Activated naive CD4-positive, alpha-beta T cell treated with anti-CD3 and anti-CD28 coated beads for 36 hours (primary cell): ENCODE data around the gene VEZF1. TPM values are rescaled to one million over a fixed set of nuclear protein-coding genes. Genes with fewer than 3 reads are reported as not detected.
A peak's percentile ranks its signal among the peaks of the same experiment; 100 is the strongest.
"Not testable (repeated sequence)": the region's sequence is repeated elsewhere in the genome, so short reads cannot be mapped to it uniquely, and the experiment has no call there.

Source experiments
- CTCF ChIA-PET: fragments of 350-600 bp; sonication (Branson Sonifier 250); formaldehyde crosslinking; loops from one replicate; lab custom pipeline; 2021; ENCODE audit warnings: antibody characterized with exemption; lab: Charles Lee
- DNase-seq: peaks from one replicate; pipeline ENCODE4 v3.0.0-alpha.2; 2020
- H3K27ac Mint-ChIP-seq: one replicate; pipeline ENCODE4 v1.8.0; 2021; ENCODE audit warnings: mild to moderate bottlenecking, mixed read lengths
- H3K27me3 Mint-ChIP-seq: one replicate; pipeline ENCODE4 v1.8.0; 2021; ENCODE audit warnings: low read depth, mixed read lengths
- H3K36me3 Mint-ChIP-seq: one replicate; pipeline ENCODE4 v1.8.0; 2021; ENCODE audit warnings: low read depth, mixed read lengths
- H3K4me1 Mint-ChIP-seq: one replicate; pipeline ENCODE4 v1.8.0; 2021; ENCODE audit warnings: low read depth, mixed read lengths
- H3K4me3 Mint-ChIP-seq: one replicate; pipeline ENCODE4 v1.8.0; 2021; ENCODE audit warnings: mild to moderate bottlenecking, moderate library complexity, mixed read lengths
- H3K9me3 Mint-ChIP-seq: one replicate; pipeline ENCODE4 v1.8.0; 2021; ENCODE audit warnings: mixed read lengths
- intact Hi-C: fragments of 100-400 bp; cut with micrococcal nuclease; formaldehyde crosslinking; loops from one replicate; pipeline ENCODE4 v1.15.1; 2023
- total RNA-seq, 2 experiments: library from RNA; stranded (reverse); gene quantifications; one replicate each; pipeline ENCODE4 v1.2.3, GENCODE V29; 2021

Gene VEZF1
- total RNA-seq, 2 experiments from 2014 or later, result 21.7 to 22.0 TPM

DNA sequence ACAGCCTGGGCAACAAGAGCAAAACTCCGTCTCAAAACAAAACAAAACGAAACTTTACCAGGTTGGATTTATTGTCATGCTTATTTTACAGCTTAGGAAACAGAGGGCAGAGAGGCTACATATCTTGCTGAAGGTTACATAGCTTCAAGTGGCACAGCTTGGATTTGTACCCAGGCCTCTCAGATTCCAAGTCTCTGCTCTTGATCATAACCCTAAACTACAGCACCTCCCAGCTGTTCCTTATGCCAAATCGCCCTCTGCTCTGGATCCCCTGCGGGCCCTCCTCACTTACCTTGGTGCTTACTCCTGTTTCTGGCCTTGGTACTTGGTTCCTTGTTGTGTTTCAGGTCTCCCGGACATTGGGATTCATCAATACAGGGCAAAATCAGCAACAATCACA is 21.2 kb downstream of the VEZF1 start:
- no peak overlapping the region for H3K27ac Mint-ChIP-seq
- no peaks in the 10 kb centered on the region for H3K36me3 Mint-ChIP-seq
- DNase-seq, result no peak
- H3K27me3 Mint-ChIP-seq, result no peaks in the 10 kb centered on the region
- CTCF ChIA-PET, result interaction anchor here (0.9 kb wide), 1 partner anchor 109 kb away, joined by 3 read pairs; no protein-coding TSS in a partner anchor
- intact Hi-C loops, result no loop called here
- H3K9me3 Mint-ChIP-seq, result no peaks in the 10 kb centered on the region
- H3K4me1 Mint-ChIP-seq, result no peaks in the 10 kb centered on the region
- no peak overlapping the region for H3K4me3 Mint-ChIP-seq

DNA sequence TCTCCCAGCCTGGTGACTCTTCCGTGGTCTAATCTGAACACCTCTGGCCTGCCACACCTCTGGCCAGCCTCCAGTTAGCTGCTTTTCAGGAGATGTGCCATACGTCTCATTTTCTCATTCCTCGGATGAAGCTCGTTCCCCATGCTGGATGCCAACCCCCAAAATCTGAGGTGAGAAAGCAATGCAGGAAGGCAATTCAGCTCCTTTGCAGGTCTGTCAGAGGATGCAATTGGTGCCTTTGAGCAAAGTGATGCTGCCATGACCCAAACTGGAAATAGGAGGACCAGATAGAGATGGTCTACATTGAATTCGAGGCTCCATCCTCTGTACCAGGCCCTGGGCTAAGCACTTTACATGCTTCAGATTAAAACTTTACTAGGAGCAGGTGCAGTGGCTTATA is 21.8 kb downstream of the VEZF1 start:
- Mint-ChIP-seq H3K4me1 (no peaks in the 10 kb centered on the region), H3K36me3 (no peaks in the 10 kb centered on the region), H3K4me3 (no peak overlapping the region), H3K27me3 (no peaks in the 10 kb centered on the region), H3K9me3 (no peaks in the 10 kb centered on the region), H3K27ac (no peak overlapping the region)
- no peak for DNase-seq
- CTCF ChIA-PET, result interaction anchor here (0.9 to 1.0 kb wide), 2 partner anchors 108 to 205 kb away, joined by 3 read pairs; no protein-coding TSS in a partner anchor
- intact Hi-C loops, result no loop called here

DNA sequence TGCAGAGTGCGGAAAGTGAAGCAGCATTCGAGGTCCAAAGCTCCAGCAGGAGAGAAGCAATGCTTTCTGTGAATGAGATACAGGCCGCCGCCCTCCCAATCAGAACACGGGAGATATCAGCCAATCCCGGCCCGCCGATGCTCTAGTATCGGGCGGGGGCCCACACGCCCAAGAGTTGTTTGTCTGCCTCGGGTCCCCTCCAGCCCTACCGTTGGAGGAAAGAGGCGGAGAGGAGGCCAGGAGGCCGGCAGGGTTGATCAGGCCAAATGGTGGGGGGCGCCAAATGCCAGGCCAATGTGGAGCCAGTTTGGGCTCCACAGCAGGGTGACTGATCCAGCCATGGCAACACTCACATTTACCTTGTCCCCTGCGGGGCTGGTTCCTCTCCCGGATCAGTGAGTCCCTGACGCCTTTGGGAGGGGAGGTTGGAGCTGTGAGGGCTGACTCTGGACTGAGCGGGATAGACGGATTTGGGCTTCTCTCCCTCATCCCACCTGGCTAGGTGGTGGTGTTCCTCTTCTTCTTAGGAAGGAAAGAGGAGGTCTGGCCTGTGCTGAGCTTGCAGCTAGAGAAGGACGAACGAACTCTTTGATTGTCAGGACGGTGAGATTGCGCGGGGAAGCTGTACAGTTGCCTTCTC is 22.4 kb downstream of the VEZF1 start:
- Mint-ChIP-seq H3K9me3 (no peaks in the 10 kb centered on the region), H3K27me3 (no peaks in the 10 kb centered on the region), H3K4me1 (no peaks in the 10 kb centered on the region), H3K27ac (no peak overlapping the region), H3K36me3 (no peaks in the 10 kb centered on the region), H3K4me3 (no peak overlapping the region)
- intact Hi-C loops, result no loop called here
- CTCF ChIA-PET, result interaction anchor here (1.0 to 2.0 kb wide), 2 partner anchors 17 to 205 kb away, joined by 3 to 5 read pairs; no protein-coding TSS in a partner anchor
- DNase-seq, result no peak

DNA sequence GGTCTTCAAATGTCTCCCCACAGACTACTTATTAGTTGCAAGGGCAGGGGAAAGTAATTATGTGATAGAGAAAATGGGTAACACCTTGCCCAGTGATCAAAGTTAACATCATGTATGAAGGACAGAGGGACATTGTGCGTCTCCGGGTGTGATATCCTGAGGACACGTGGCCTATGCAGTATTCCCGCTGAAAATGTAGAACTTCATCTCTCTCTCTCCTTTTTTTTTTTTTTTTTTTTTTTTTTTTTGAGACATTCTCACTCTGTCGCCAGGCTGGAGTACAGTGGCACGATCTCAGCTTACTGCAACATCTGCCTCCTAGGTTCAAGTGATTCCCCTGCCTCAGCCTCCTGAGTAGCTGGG is 24.9 kb downstream of the VEZF1 start:
- Mint-ChIP-seq H3K4me1 (no peaks in the 10 kb centered on the region), H3K36me3 (no peaks in the 10 kb centered on the region), H3K4me3 (no peak overlapping the region), H3K9me3 (no peaks in the 10 kb centered on the region), H3K27ac (no peak overlapping the region), H3K27me3 (peaks cover 4% of the 10 kb centered on the region)
- intact Hi-C loops, result no loop called here
- DNase-seq, result no peak
- CTCF ChIA-PET, result interaction anchor here (1.5 kb wide), 1 partner anchor 12 kb away, joined by 3 read pairs; no protein-coding TSS in a partner anchor

DNA sequence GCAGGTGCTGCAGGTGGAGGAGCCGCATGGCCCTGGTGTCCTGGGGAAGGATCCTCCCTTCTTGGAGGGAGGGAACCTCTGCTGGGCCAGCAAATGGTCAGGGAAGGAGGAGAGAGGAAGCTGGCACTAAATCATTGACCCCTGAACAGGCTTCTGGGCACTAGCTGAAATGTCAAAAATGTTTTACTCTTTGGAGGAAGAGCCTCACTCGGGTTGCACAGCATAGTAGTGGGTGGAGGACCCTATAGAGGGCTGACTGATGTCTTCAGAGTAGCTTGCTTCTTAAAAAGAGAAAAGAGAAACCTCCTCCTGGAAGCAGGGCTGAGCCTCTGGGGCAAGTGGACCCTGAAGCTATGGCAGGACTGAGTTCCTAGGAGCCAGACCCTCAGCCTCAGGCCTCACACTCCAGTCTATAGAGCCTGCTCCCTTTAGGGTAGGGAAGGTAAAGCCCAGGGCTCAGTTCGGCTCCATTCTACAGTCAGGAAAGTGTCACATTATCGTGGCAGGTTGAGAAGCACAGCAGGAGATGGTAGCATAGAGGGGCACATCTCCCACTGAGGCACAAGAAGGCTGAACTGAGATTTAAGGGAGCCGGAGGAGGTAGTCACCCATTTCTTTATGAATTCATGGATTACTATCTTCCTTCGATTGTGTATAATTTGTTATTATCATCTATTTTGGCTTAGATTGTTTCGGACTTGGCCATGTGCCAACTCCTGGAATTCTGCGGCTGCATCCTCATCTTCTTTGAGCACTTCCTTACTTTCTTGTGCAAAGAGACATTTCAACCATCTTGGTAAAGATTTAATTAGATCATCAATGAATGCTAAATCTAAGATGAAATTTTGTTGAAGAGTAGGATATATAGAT is 25.5 kb downstream of the VEZF1 start:
- CTCF ChIA-PET, result interaction anchor here (1.5 kb wide), 1 partner anchor 13 kb away, joined by 3 read pairs; no protein-coding TSS in a partner anchor
- no peaks in the 10 kb centered on the region for H3K4me1 Mint-ChIP-seq
- no peak overlapping the region for H3K4me3 Mint-ChIP-seq
- intact Hi-C loops, result no loop called here
- no peaks in the 10 kb centered on the region for H3K36me3 Mint-ChIP-seq
- no peak for DNase-seq
- H3K27me3 Mint-ChIP-seq, result peaks cover 7% of the 10 kb centered on the region
- H3K9me3 Mint-ChIP-seq, result no peaks in the 10 kb centered on the region
- H3K27ac Mint-ChIP-seq, result no peak overlapping the region

DNA sequence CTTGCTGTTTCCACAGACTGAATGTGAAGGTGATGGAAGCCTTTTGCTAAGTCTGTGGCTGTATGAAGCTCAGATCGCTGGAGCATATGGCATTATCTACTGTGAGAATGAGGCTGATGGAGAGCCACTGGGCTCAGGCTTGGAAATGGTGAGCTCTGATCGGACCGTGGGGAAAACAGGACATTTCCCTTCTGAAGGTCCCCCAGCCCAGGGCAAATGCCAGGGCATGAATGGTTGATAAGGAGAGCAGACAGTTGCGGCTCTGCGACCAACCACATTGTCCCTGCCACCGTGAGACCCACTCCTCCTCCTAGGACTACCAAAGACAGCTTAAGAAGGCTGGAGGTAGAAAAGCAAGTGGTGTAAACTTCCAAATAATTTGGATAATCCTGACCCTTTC is 28.1 kb downstream of the VEZF1 start:
- H3K4me1 Mint-ChIP-seq, result peaks cover 11% of the 10 kb centered on the region
- CTCF ChIA-PET, result no interaction called here
- no peak overlapping the region for H3K4me3 Mint-ChIP-seq
- no peaks in the 10 kb centered on the region for H3K9me3 Mint-ChIP-seq
- peaks cover 20% of the 10 kb centered on the region for H3K27me3 Mint-ChIP-seq
- intact Hi-C loops, result loop anchor here (5.0 kb wide), 1 partner anchor 68 kb away; no protein-coding TSS in a partner anchor
- no peak overlapping the region for H3K27ac Mint-ChIP-seq
- DNase-seq, result no peak
- H3K36me3 Mint-ChIP-seq, result no peaks in the 10 kb centered on the region

DNA sequence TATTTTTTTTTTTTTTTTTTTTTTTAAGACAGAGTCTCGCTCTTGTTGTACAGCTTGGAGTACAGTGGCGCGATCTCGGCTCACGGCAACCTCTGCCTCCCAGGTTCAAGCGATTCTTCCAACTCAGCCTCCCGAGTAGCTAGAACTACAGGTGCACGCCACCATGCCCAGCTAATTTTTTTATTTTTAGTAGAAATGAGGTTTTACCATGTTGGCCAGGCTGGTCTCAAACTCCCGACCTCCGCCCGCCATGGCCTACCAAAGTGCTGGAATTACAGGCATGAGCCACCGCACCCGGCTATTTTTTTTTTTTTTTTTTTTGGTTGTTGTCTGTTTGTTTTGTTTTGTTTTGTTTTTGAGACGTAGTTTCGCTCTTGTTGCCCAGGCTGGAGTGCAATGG is 29.7 kb downstream of the VEZF1 start:
- Mint-ChIP-seq H3K4me1 (peaks cover 14% of the 10 kb centered on the region), H3K27me3 (peaks cover 29% of the 10 kb centered on the region)
- not testable (repeated sequence) for H3K9me3 Mint-ChIP-seq, H3K27ac Mint-ChIP-seq, H3K36me3 Mint-ChIP-seq, H3K4me3 Mint-ChIP-seq, DNase-seq
- intact Hi-C loops, result loop anchor here (5.0 kb wide), 1 partner anchor 66 kb away; no protein-coding TSS in a partner anchor
- CTCF ChIA-PET, result interaction anchor here (1.2 kb wide), 1 partner anchor 99 kb away, joined by 4 read pairs; no protein-coding TSS in a partner anchor

DNA sequence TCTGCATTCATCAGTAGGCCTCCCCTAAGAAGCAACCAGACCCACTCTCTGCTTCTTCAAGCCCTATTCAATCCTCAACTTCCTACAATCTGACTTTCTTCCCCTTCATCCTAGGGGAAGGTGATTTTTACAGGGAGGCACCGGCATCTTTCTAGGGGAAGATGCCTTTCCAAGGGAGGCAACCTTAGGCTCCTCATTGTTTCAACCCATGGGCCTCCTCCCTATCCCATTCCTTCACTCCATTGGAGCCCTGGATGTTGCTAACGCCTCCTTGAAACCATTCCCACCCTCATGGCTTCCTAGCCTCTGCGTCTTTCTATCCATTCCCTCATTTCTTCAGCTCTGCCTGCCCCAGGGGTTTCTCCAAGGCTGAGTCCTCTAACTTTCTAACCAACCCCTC is 30.2 kb downstream of the VEZF1 start:
- no peak for DNase-seq
- Mint-ChIP-seq H3K9me3 (no peaks in the 10 kb centered on the region), H3K36me3 (no peaks in the 10 kb centered on the region), H3K4me3 (no peak overlapping the region), H3K4me1 (peaks cover 14% of the 10 kb centered on the region), H3K27ac (no peak overlapping the region), H3K27me3 (peaks cover 29% of the 10 kb centered on the region)
- intact Hi-C loops, result loop anchor here (5.0 kb wide), 1 partner anchor 66 kb away; no protein-coding TSS in a partner anchor
- CTCF ChIA-PET, result interaction anchor here (1.2 kb wide), 1 partner anchor 99 kb away, joined by 4 read pairs; no protein-coding TSS in a partner anchor

DNA sequence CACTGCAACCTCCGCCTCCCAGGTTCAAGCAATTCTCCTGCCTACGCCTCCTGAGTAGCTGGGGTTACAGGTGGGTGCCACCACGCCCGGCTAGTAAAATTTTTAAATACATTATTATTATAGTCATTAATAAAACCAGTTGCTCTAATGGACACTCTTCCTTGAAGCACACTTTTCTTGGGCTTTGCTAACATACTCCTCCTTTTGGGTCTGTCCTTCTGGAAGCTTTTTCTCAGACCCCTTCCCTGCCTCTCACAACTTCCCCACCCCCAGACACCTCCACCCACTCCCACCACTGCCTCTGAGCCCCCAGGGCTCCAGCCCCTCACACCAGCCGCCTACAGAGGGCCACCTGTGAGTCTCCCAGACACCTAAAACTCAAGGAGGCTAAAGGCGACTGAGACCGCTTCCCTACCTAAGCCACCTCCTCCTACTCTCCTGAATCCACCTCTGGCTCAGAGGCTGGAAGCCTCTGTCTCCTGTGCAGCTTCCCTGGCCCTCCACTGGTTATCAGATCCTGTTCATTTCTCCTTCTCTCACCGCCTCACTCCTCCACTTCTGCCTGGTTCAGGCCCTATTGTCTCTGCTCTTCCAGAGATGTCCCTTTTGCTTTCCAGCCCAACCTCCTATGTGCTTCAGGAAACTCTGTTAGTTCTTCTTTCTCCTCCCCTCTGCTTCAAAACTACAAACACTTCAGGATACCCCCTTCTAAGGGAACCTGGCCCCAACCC is 30.8 kb downstream of the VEZF1 start:
- H3K9me3 Mint-ChIP-seq, result no peaks in the 10 kb centered on the region
- H3K27me3 Mint-ChIP-seq, result peaks cover 29% of the 10 kb centered on the region
- DNase-seq, result no peak
- no peaks in the 10 kb centered on the region for H3K36me3 Mint-ChIP-seq
- CTCF ChIA-PET, result interaction anchor here (1.4 kb wide), 1 partner anchor 10 kb away, joined by 6 read pairs; no protein-coding TSS in a partner anchor
- intact Hi-C loops, result loop anchor here (5.0 kb wide), 1 partner anchor 65 kb away; no protein-coding TSS in a partner anchor
- H3K27ac Mint-ChIP-seq, result no peak overlapping the region
- H3K4me3 Mint-ChIP-seq, result no peak overlapping the region
- peaks cover 14% of the 10 kb centered on the region for H3K4me1 Mint-ChIP-seq

DNA sequence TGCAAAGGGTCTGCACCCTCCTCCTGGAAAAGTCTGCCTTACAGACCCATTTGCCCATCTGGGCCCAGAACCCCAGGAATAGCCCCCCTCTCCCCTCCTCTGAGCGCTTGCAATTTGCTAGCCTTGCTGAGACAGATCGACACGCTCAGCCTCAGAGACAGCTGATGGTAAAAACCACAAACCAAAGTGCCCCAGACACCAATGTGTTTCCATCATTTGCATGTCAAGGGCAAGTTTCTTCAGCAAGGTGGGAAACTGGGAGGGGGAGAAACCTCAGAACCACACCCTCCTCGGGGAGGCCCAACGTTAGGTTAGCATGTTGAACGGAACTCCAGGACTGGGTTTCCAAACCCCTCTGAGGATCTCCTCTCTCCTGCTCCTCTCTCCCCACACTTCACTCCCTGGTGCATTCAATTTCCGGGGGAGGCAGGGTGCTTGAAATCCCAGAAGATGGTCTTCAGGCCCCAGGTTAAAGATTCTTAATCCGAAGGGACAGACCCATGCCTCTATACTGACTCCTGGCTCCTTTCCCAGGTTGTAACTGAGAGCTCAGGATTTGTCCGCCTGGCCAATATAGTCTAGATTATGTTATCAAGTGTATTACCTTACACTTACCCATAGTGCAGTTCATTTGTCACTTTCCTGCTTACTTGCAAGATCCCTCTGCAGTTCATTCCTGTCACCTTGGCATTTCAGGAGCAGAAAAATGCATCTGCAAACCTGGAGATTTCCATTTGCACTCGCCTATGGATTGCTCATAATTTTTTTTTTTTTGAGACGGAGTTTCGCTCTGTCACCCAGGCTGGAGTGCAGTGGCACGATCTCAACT is 31.5 kb downstream of the VEZF1 start:
- Mint-ChIP-seq H3K27ac (no peak overlapping the region), H3K27me3 (peaks cover 29% of the 10 kb centered on the region), H3K36me3 (no peaks in the 10 kb centered on the region), H3K4me1 (peaks cover 14% of the 10 kb centered on the region), H3K9me3 (no peaks in the 10 kb centered on the region), H3K4me3 (peak overlapping the region; percentile 52)
- intact Hi-C loops, result loop anchor here (5.0 kb wide), 1 partner anchor 64 kb away; no protein-coding TSS in a partner anchor
- DNase-seq, result peak; percentile 65
- CTCF ChIA-PET, result interaction anchor here (0.6 to 1.7 kb wide), 5 partner anchors 9 to 53 kb away, joined by 3 to 6 read pairs (median 3); no protein-coding TSS in a partner anchor
